GM18520 (cell line): ENCODE data around the gene AKAP13.
"Not testable (repeated sequence)": the region's sequence is repeated elsewhere in the genome, so short reads cannot be mapped to it uniquely, and the experiment has no call there.

Experiments used
- ATAC-seq: cut with Tn5 transposase; IDR thresholded peaks from one replicate; pipeline ENCODE4 v1.9.1; 2021; ENCODE audit not compliant: unreplicated experiment

The AKAP13 gene

DNA sequence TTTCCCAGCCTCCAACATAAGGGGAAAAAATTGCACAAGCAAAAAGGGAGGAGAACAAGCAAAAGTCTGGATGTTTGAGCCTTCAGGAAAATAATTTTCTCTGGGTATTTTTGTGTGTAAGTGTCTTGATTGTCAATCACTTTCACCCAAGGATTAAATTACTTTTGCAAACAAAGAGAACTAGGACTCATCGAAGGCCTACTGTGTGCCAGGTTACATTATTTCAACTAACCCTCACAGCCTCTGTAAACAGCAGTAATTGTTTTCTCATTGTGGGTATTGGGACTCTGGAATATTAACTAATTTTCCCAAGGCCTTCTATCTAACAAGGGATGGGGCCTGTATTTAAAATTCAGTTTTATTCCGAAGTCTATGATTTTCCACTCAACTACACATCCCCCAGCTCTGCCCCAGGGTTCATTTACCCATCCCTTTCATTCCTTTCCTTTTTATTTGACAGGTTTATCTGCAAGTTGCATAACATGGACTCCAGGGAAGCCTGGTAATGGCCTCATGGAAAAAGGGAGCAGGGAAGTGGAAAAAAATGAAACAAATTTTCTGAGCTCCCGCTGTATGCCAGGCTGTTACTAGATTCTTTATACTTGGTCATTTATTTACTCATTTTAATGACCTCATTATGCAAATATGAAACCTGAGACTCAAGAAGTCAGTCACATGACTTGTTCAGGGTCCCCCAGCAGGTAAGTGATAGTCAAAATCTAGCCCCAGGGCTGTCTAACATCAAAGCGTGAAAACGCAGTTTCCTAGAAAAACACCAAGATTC, 32.9 kb upstream of the AKAP13 start:
- ATAC-seq = not testable (repeated sequence)

DNA sequence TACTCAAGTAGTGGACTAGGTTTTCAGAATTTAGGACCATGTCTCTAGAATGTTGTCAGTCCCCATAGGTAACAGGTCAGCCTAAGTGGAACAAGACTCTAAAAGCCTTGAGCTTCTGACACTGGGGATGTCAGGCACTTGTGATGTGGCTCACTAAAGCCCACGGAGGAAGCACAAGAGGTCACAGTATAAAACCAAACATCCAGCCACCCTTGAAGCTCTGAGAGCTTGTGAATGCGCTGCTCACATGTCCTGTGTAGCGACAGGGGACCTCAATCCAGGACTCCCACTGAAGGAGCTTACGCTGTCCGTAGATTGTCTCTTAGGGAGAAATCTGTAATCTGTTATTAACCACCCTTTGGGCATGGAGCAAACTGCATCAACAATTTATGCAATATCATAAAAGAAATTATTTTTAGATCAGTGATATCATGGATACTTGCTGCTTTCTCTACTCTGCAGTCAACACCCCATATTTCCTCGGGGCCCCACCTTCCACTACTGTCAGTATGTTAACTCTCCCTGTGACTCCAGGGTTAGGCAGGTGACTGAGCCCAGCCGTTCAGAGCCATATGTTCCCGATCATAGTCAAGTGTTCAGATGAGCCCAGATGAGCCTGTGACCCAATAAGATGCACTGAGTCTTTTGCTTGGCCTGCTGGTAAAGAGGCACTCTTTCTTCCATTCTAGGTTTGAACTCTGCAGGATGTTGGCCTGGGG, 32.2 kb upstream of the AKAP13 start:
- not testable (repeated sequence) for ATAC-seq

DNA sequence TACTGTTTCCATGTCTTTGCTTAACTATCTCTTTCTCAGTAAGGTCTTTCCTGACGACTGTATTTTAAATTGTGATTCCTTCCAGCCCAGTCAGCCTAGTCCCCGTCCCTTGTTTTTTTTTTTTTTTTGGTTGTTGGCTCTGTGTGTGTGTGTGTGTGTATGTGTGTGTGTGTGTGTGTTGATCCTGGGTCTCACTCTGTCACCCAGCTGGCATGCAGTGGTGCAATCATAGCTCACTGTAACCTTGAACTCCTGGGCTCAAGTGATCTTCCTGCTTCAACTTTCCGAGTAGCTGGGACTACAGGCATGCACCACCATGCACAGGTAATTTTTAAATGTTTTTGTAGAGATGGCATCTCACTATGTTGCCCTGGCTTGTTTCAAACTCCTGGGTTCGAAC, 31.3 kb upstream of the AKAP13 start:
- ATAC-seq = not testable (repeated sequence)

DNA sequence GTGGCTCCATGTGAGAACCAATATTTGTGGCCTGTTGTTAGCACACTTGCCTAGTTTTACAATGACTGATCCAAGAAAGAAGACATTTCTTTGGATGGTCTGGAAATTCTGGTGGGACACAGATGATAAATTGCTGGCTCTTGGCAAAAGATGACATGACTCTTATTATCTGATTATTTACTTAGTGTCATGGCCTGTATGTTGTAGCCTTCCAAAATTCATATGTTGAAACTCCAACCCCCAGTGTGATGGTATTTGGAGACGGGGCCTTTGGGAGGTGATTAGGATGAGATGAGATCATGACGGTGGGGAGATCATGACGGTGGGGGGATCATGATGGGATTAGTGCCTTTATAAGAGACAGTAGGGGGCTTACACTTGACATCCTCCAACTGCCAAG, 30.0 kb upstream of the AKAP13 start:
- no peak for ATAC-seq

DNA sequence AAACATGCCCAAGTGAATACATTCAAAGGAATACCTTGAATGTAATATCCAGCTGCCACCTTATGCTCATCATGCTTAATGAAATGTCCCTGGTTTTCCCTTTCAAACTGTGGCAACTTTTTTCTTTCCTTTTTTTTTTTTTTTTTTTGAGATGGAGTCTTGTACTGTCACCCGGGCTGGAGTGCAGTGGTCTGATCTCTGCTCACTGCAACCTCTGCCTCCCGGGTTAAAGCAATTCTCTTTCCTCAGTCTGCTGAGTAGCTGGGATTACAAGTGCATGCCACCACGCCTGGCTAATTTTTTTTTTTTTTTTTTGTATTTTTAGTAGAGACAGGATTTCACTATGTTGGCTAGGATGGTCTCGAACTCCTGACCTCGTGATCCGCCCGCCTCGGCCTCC, 28.9 kb upstream of the AKAP13 start:
- ATAC-seq = not testable (repeated sequence)

DNA sequence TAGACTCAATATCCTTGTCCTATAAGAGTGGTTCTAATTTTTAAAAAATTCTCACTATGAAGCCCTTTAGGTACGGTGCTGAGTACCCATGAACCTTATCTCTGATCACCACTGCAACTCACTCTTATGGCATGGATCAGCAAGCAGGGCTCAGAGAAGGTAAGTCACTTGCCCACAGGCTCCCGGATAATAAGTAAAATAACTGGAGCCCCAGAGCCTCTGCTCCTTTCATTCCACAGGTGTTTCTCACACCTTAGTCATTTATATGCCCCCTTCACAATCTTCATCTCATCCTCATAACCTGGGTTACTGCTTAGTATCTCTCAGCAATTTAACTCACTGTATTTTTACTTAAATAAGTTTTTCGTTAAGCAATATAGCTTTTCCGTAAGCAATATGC, 28.4 kb upstream of the AKAP13 start:
- ATAC-seq = no peak

DNA sequence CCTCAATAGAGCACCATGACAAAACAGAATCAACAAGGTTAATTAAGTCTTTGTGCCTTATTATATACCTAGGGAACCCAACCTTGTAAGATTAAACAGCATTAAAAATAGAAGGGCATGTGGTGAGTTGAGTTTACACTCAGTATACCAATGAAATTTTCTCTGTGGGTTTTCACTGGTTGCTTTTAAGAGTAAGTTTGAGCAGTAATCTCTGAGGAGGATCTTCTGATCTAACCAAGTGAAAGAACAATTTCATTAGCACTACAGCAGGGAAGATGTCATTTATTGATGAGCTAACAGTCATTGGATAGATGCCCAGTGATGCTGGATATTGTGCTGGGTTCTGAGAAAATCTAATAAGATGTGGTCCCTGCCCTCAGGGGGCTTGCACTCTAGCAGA, 26.9 kb upstream of the AKAP13 start:
- no peak for ATAC-seq

DNA sequence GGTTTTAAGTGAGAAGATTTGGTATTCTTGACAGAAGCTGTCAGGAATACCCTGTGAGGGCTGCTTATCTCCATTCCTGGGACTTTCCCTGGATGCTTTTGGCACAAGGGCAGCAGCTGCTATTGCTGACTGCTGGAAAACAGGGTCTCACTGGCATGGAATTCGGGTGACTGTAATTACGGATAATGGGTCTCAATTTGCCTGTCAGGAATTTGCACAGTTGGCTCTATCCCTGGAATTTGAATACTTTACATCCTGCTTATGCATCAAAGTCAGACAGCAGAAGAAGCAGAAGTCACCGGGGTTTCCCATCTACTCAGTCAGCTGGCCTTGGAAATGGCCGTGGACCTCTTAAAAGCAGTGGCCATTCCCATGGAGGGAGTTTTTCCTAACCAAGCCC, 25.9 kb upstream of the AKAP13 start:
- no peak for ATAC-seq

DNA sequence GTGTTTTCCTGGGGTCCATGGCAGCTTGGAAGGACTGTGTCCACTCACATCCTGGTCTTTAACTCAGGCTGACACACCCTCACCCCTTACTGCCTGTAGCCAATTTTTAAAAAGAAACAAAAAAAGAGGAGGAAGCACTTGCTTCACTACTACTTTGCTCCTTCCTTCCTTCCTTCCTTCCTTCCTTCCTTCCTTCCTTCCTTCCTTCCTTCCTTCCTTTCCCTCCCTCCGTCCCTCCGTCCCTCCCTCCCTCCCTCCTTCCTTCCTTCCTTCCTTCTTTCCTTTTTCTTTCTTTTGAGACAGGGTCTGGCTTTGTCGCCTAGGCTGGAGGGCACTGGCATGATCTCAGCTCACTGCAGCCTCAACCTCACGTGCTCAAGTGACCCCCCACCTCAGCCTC, 25.5 kb upstream of the AKAP13 start:
- ATAC-seq = no peak

DNA sequence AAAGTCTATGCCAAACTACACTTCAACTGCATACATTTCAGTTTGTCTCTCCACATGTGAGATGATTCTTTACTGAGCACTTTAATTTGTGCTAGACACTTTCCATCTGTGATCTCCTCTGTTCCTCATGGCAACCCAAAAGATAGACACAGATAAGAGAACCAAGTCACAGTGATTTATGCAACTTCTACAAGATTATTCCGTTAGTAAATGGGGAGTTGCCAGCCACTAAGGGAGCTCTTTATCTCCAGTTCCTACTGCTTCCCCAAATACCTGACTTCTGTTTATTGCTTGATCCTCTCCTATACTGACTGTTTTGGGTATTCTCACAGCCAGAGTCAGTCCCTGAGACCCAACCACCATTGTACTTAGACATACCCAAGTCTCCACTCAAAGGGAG, 24.1 kb upstream of the AKAP13 start:
- no peak for ATAC-seq

DNA sequence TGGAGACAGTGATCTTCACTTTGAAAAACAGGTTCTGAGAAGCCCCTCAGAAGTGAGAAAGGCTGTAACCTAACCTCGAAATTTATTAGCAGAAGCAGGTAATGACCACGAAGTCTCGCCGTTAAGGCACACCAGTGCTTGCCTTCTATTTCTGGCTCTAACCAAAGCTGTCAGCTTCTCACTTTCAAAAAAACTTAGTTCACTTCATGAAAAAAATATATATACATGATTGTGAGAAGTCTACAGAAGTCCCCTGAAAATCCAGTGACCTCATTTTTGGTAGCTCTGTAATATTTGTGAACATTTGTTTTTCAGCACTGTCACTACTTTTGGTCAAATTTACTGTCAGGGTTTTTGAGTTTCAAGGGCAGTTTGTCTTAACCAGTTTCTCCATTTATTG, 19.1 kb upstream of the AKAP13 start:
- peak; percentile 54 for ATAC-seq

DNA sequence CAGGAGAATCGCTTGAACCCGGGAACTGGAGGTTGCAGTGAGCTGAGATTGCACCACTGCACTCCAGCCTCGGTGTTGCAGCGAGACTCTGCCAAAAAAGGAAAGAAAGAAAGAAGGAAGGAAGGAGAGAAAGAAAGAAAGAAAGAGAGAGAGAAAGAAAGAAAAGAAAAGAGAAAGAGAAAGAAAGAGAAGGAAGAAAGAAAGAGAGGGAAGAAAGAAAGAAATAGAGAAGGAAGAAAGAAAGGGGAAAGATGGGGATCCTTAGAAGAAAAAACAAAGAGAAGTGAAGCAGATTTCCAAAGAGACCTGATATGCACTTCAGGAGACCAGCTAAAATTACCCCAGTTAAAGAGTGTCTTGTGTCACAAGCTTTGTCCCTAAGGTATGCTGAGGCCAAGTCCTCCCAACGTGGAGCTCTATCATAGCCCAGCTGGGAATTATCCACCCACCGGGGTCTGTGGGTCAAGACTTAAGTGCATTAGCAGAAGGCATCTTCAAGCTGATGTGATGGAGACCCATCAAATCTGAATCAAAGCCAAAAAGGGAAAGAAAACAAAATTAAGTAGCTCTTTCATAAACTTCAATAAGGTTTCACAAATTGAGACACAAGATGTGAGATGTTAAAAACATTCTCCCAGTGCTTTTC, 17.8 kb upstream of the AKAP13 start:
- ATAC-seq = no peak

DNA sequence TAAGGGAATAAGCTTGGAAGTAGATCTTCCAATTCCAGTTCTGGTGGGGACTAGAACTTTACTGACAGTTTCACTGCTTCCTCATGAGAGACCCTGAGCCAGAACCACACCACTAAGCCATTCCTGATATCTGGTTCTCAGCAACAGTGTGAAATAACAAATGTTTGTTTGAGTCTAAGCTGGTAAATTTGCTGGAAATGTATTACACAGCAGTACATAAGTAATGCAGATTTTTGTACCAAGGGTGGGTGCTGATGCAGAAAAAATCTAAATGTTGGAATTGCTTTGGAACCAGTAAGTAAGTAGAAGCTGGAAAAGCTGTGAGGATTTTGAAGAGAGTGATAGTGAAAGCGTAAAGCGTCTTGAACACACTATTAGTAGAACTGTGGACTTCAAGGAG, 14.4 kb upstream of the AKAP13 start:
- no peak for ATAC-seq

DNA sequence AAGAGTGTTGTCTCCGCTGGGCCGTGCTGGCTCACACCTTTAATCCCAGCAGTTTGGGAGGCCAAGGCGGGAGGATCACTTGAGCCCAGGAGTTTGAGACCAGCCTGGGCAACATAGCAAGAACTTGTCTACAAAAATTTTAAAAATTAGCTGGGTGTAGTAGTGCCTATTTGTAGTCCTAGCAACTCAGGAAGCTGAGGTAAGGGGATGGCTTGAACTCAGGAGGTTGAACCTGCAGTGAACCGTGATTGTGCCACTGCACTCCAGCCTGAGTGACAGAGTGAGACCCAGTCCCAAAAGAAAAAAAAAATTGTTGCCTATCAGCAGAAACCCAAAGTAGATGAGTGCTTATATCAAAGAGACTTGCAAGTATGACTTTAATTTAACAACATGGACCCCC, 12.7 kb upstream of the AKAP13 start:
- no peak for ATAC-seq

DNA sequence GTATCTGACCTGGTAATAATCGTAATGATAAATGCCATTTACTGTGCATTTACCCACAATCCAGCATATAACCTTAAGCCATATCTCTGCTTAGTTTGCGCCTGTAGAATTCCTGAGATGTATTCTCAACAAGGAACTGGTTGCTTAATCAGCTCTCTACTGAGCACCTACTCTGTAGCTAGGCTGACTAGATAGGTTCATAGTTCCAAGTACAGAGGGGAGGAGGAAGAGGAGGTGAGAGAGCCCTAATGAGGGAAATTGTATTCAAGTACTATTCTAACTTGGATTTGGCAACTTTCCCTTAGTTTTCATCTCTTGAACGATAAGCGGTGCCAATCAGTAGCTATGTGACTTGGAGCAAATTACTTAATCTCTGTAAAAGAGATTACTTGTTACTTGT, 5.6 kb upstream of the AKAP13 start:
- ATAC-seq = no peak

DNA sequence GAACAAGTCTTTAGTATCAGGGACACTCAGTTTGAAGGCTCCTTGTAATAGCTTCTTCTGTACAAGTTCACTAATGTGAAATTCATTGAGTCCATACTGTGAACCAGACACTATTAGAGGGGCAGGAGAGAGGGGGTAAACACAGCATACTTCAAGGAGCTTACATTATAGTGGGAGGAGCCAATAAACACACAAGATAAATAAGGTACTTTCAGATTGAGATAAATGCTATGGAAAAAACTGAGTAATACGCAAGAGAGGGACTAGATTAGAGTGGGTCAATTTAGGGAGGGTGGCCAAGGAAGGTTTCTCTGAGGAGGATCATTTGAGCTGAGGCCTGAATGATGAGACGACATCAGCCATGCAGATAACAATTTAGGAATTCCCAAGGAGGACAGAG, 3.1 kb upstream of the AKAP13 start:
- ATAC-seq = no peak

DNA sequence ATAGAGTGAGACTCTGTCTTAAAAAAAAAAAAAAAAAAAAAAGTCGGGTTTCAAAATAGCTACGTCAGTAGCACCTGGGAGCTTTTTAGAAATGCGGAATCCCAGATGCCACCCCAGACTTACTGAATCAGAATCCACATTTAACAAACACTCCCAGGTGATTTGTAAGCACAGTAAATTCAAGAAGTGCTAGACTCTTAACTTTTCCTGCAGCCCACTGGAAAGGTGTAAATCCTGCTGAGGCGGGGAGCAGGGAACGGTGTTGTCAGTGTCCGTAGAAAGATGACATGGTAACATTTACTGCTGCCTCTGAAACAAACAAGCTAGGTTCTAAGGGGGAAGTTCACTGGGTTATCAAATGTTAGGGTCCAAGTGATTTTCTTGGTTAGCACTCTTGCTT, 2.4 kb upstream of the AKAP13 start:
- ATAC-seq = no peak

DNA sequence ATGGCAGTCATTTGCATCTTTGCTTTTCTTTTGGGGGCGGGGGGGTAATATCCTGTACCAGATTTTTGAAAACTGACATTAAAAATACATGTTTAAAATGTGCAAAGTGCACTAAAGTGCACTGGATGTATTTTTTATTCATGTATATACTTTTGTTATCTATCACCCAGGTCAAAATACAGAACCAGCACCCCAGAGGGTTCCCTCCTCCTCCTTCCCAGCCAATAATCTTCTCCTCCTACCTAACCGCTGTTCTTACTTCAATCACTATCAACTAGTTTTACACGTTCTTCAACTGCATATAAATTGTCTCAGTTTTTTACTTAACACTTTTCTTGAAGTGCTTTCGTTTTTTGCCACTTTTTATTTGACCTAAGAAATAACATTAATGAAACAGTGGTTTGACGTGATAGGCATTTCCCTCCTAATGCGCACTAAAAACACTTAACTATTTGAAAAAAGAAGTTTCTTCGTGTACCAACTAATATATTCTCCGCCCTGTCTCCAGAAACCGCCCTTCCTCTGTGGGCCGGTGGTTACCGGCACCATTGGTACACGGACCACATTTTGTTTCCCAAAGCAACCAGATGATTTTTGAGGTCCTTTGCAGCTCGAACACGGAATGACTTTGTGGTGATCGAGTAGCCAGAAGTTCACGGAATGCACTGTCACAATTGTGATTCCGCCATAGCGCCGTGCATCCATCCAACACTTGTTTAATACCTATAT, 836 bp upstream of the AKAP13 start:
- ATAC-seq = no peak

DNA sequence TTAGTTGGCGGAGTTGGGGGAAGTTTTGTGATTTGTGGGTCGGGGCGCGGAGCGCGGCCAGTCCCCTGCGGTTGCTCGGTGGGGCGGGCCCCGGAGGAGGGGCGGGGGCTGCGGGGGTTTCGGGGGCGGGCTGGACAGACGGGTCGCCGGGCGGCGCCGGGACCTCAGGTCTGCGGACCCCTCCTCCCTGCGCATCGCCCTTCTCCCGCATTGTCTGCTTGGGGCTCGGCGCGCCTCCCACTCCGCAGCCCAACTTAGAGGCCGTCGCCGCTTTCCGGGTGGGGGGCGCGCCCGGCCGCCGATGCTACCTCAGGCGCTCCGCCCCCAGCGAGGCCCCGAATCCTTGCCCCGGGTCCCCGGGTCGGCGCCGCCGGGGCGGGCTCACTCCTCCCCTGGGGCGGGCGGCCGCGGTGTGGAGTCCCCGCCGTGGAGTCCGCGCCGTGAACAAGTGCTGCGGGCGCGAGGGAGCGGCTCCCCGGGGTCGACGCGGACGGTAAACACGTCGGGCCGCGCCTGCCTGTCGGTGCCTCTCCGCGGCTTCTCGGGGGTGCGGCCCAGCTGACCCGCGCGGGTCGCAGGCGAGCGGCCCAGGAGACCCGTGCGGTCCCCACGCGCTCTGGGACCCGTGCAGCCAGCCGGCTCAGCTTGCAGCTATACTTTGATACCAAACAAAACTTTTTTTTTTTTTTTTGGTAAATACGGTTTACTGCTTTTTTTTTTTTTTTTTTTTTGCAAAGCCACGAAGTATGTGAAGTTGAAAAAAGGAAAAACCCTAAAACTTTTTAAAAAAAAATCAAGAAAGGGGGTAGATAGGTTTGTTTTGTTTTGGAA, 624 bp downstream of the AKAP13 start:
- ATAC-seq = peak; percentile 16

DNA sequence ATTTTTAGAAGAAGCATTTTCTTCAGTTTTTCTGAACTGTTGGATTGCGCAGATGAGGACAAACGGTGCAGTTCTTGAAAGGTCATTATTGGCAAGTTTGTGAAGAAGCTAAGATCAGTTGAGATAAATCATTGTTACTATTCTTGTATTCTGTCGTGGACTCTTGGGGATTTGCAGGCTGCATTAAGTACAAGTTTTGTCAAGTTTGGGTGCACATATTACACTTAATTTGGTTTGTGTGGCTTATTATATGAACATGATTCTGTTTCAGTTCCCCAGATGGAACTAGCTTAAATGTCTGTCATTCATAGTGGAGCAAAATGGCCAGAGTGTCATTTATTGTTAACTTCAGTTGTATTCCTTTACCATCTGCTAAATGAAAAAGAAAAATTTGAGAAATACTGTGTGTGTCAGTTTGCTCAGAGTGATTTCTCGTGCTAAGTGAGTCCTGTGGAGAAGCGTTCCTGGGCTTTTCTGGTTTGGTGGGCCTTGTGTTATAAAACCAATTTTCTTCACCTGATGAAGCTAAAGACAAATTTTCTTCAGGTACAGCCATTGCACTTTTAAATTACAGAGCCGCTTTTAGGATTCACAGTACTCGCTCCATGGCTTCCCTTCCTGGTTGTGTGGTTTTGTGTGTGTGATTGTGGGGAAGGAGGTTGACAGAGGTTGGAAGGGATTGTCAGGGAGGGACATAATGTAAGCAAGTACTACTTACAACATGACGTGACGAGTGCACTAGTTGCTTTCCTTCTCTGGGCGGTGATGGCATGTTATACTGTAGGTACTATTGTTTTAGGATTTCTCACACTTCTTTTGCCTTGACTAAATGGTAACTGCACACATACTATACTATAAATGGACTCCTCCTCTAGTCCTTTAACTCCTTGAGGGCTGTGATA, 1.7 kb downstream of the AKAP13 start:
- no peak for ATAC-seq
